ENCODE data around the gene ARPP19. TPM values are rescaled to one million over a fixed set of nuclear protein-coding genes. Genes with fewer than 3 reads are reported as not detected.

ARPP19 gene
- total and polyA plus RNA-seq, 2 of the 4 experiments (the other 2 are of a cell fraction) = 33.4 to 65.2 TPM

GRCh38 chr15:52515343-52515742 is 53.5 kb downstream of the ARPP19 start:
- intact Hi-C loops (cut with micrococcal nuclease) (loop anchor here (10.0 kb wide), 1 partner anchor 51 kb away; no protein-coding TSS in a partner anchor), in situ Hi-C loops (cut with MboI; ENCODE audit: low sequenced_read_pairs) (no loop called here), dilution Hi-C loops (cut with HindIII; ENCODE audit: low sequenced_read_pairs, unreplicated experiment) (no loop called here)
- no peak overlapping the region for H3K56ac ChIP-seq (ENCODE audit: extremely low read depth, insufficient read depth, low read length)
- no CpG with 5 or more reads among the region's 2 CpGs for WGBS, 2 experiments (ENCODE audit: extremely low coverage in 2 of 2, insufficient read length in 1 of 2)
- no peak overlapping the region for H3K23ac ChIP-seq (ENCODE audit: low read depth, low read length)
- H4K5ac ChIP-seq (ENCODE audit: low read depth, low read length) = no peak overlapping the region
- no peak overlapping the region for H3K4me2 ChIP-seq (ENCODE audit: low read depth, low read length)
- no peak overlapping the region for H4K91ac ChIP-seq (ENCODE audit: insufficient read depth, low read depth, low read length)
- H4K20me1 ChIP-seq (ENCODE audit: insufficient read depth, low read length) = peaks cover 21% of the 10 kb centered on the region; the same call in 1 of the 2 replicates
- no peaks in the 10 kb centered on the region for H3K9me3 ChIP-seq (ENCODE audit: control insufficient read depth, insufficient read depth, low read length)
- H4K8ac ChIP-seq (ENCODE audit: low read depth in 2 of 2, low read length in 2 of 2) = no peak overlapping the region
- H2BK20ac ChIP-seq (ENCODE audit: low read depth, low read length) = no peak overlapping the region
- no peaks in the 10 kb centered on the region for H3K36me3 ChIP-seq (ENCODE audit: control insufficient read depth, insufficient read depth, low read length)
- peaks cover 15 to 39% of the 10 kb centered on the region in 2 experiments for H3K79me1 ChIP-seq (ENCODE audit: low read depth in 1 of 2, low read length in 2 of 2)
- H2BK120ac ChIP-seq (ENCODE audit: low read depth, low read length) = no peak overlapping the region
- no peak overlapping the region for H3K4ac ChIP-seq (ENCODE audit: low read depth, low read length)
- H2BK15ac ChIP-seq (ENCODE audit: low read depth, low read length) = no peak overlapping the region
- no peak overlapping the region for H3K14ac ChIP-seq (replicated peaks; ENCODE audit: low read depth, low read length)
- BruUV-seq (replicated peaks) = no TSS peak
- no peaks in the 10 kb centered on the region for H3K27me3 ChIP-seq (ENCODE audit: control insufficient read depth, insufficient read depth, low read length)
- H2BK5ac ChIP-seq (ENCODE audit: low read depth, low read length, poor library complexity, severe bottlenecking) = no peak overlapping the region
- H3K9me1 ChIP-seq (ENCODE audit: insufficient read depth, low read length) = peaks cover 2% of the 10 kb centered on the region; the same call in 1 of the 2 replicates
- DNase-seq (no peak), ATAC-seq (ENCODE audit: low read depth) (no peak)
- no peak for TF ChIP-seq RCOR1 (IDR thresholded peaks at IDR 0.05; ENCODE audit: insufficient replicate concordance, low read length)
- POLR2A ChIA-PET (ENCODE audit: unreplicated experiment) = no interaction called here
- CTCF ChIA-PET = no interaction called here
- H3K9ac ChIP-seq (ENCODE audit: low read depth, low read length) = no peak overlapping the region
- no peak overlapping the region for H3K27ac ChIP-seq (ENCODE audit: insufficient read depth, low read length)
- peaks cover 3% of the 10 kb centered on the region for H3K4me1 ChIP-seq (ENCODE audit: control insufficient read depth, insufficient read depth, low read length)
- no peak overlapping the region for H2AK9ac ChIP-seq (replicated peaks; ENCODE audit: low read depth, low read length, poor library complexity)
- no peak overlapping the region for H3K4me3 ChIP-seq (ENCODE audit: insufficient read depth, low read depth, low read length)
- H2AK5ac ChIP-seq (ENCODE audit: low read depth, low read length) = no peak overlapping the region
- no peak overlapping the region for H2AFZ ChIP-seq (replicated peaks; ENCODE audit: low read length, poor library complexity)
- no peak overlapping the region for H3K18ac ChIP-seq (ENCODE audit: low read depth, low read length)

Data from IMR-90 (cell line).